Adrenal gland (tissue), 5 donors: ENCODE data around the gene CCN5.

Source experiments
- CTCF ChIP-seq, 6 experiments: fragments of 450-650 bp in 4 of 6; fragments of 200-600 bp in 2 of 6; sonication (generic) in 1 of 6; IDR thresholded peaks; 1 replicate in 5 of 6; 2 replicates in 1 of 6; pipeline versions ENCODE4 v1.5.1 to v1.8.0; 2016 to 2021; ENCODE audit warnings: antibody characterized with exemption in 6 of 6, mild to moderate bottlenecking in 2 of 6, moderate library complexity in 1 of 6
- POLR2A ChIP-seq, 2 donors: fragments of 450-650 bp; IDR thresholded peaks; one replicate each; pipeline ENCODE4 v1.6.1; 2017; ENCODE audit warnings: antibody characterized with exemption in 2 of 2, mild to moderate bottlenecking in 2 of 2, moderate library complexity in 1 of 2
- donor health status: DM: no; HTN: no; CAD: no.

GRCh38 chr20:44768854-44769480, 53.8 kb downstream of the CCN5 start:
- TF ChIP-seq CTCF (IDR thresholded peaks at IDR 0.05) (no peak), POLR2A (IDR thresholded peaks at IDR 0.05) (no peak)
